Effector CD8-positive, alpha-beta T cell (primary cell): ENCODE measurements around the gene MGMT.

Experiments used
- DNase-seq: peaks from one replicate; lab custom pipeline; 2025; lab: John Stamatoyannopoulos, UW

Gene MGMT

GRCh38 chr10:129774736-129775401 lies 307.8 kb downstream of the MGMT start:
- no peak for DNase-seq

- no peak for DNase-seq
These were observed 308.6 kb downstream of the MGMT start for GRCh38 chr10:129775681-129776080.

DNA sequence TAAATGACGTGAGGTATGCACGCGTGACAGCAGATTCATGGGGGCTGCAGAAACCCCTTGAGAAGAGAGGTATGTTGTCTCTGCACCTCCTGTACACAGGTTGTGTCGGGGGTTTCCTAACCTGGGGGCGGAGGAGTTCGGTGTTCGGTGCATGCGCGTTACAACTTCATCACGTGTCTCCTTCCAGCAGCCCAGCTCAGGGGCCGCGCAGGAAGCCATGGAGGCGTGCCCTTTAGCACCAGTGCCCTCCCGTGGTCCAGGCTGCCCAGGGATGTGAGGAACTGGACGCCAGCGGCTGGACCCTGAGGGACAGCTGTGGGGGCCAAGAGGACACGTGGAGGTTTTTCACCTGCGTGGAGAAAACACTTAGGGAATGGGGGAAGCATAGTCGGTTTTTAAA lies 310.6 kb downstream of the MGMT start:
- no peak for DNase-seq

DNA sequence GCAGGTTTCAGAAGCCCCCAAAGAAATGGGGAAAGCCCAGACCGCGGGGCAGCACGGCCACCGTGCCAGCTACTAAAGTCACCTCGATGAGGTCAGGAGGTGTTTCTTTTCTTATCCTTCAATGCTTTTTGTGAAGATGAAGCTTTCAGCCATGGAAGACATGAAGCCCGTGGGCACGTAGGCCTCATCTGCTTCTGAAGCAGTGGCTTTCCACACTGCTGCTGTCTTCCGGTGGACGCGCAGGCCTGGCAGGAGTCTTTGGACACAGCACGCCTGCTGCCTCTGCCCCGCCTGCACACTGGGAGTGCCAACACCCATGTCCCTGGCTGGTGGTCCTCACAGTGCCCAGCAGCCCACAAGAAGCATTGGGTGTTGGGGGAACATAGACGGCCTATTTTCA lies 311.5 kb downstream of the MGMT start:
- DNase-seq: no peak

DNA sequence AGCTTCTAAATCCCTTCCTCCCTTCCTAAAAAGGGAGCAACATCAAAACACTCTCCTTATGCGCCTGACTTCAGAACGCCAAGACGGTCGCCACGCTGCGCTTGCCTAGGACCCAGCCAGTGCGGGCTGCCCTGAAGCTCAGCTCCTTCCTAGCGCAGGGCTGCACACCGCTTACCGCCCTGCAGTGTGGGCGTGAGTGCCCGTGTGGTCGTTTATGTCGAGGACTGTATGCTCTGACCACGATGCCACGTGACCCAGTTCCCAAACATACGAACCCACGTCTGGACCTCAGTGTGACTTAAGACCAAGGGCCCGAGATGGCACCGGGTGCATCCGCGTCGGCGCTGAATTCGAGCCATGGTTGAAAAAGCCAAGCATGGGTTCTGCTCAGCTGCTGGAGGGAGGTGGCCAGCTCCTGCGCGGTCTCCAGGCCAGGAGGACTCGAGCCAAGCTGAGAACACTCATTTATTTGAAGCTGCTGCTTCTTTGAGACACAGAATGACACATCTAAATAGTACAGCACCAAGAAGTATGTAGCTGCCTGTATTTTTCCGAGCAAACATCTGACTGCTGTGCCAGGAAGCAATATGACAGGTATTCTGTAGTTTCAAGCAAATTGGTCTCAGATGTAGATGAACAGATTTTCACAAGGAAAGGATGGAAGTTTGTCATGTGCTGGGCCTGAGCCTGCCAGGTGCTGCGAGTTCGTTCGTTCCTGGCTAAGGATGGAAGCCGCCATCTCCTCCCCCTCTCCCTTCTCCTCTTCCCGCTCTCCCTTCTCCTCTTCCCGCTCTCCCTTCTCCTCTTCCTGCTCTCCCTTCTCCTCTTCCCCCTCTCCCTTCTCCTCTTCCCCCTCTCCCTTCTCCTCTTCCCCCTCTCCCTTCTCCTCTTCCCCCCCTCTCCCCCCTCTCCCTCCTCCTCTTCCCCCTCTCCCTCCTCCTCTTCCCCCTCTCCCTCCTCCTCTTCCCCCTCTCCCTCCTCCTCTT lies 312.4 kb downstream of the MGMT start:
- DNase-seq: no peak

DNA sequence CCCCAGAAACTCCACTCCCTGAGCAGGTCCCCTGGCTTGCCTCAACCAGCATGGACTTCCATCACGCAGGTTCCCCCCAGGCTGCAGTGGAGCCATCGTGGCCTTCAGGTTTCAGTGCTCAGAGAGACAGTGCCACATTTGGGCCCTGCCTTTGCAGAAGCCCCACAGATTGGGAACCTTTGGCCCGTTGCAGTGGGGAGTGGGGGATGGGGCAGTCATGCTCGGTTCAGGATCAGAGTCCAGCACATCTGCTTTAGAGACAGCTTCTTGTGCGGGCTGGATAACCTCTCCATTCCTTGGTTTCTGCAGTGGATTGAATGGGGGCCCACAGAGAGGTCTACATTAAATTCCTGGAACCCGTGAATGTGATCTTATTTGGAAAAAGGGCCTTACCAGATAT lies 313.2 kb downstream of the MGMT start:
- no peak for DNase-seq

GRCh38 chr10:129780901-129781795 lies 314.1 kb downstream of the MGMT start:
- no peak for DNase-seq

DNA sequence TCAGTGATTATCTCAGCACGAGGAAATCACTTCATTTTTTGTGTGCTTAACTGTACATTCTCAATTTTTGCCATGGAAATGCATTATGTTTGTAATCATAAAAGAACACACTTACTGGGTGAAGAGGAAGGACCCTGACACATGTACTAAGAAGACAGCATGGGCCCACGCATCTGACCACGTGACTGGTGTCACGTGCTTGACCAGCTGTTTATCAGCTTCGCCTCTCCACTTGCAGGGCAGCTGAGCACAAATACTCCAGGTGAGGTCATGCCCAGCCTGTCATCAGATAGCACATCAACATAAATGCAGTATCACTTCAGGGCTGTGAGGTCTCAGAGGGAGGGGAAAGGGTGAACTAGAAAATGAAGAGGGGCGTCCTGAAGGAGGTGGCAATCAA lies 317.2 kb downstream of the MGMT start:
- DNase-seq: no peak

DNA sequence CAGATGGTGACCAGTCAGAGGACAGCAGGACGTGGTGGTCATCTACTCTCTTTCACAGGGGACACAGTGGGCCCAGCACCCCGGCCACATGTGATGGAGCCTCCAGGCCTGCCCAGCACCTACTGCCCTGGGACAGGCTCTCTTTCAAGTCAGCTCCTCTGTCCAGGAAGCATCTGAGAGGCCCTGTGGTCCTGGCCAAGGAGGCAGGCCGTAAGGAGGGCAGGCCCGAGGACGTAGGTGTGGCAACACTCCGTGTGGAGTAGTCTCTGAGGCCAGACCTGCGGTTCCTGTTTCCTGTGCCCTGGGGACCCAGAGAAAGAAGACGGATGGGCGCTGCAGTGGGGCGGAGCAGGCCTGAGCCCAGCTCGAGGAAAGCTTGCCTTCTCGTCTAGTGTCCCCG lies 317.9 kb downstream of the MGMT start:
- DNase-seq: no peak

- no peak for DNase-seq
These were observed 318.5 kb downstream of the MGMT start for GRCh38 chr10:129785536-129785981.

DNA sequence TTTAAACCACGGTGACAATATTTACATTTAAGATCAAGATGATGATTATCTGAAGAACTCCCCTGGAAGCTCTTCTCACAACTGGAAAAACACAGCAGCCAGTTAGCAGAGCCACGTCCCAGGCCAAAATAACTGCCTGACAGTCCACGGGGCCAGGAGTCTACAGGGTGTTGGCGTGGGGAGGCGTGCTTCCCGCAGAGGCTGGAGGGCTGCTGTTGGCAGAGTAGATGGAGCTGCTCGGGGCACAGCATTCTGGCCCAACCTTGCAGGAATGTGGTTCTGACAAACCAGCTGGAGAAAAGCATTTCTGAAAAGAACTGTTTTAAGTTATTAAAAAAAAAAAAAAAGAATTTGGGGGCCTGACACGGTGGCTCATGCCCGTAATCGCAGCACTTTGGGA lies 319.2 kb downstream of the MGMT start:
- DNase-seq: no peak

DNA sequence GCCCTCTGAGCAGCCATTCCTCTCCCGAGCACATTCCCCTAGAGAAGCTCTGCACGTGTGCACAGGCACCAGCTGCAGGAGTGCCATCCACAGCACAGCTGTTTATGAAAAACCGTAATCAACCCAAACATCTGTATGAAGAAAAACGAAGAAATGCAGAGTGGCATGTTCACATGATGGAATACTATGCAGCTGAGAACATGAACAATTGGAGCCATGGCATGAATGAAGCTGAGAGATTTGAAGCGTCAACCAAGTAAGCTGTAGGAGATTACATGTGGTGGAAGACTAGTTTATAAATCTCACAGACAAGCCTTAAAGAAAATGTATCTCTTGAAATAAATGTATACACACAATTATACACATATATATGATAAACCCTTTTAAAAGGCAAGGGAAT lies 320.5 kb downstream of the MGMT start:
- no peak for DNase-seq

- DNase-seq: no peak
These were observed 321.2 kb downstream of the MGMT start for GRCh38 chr10:129788215-129788614.

- DNase-seq: no peak
These were observed 323.8 kb downstream of the MGMT start for GRCh38 chr10:129790715-129791446.

GRCh38 chr10:129792141-129792540 lies 325.1 kb downstream of the MGMT start:
- DNase-seq: no peak

- DNase-seq: no peak
These were observed 325.8 kb downstream of the MGMT start for GRCh38 chr10:129792864-129793263.

DNA sequence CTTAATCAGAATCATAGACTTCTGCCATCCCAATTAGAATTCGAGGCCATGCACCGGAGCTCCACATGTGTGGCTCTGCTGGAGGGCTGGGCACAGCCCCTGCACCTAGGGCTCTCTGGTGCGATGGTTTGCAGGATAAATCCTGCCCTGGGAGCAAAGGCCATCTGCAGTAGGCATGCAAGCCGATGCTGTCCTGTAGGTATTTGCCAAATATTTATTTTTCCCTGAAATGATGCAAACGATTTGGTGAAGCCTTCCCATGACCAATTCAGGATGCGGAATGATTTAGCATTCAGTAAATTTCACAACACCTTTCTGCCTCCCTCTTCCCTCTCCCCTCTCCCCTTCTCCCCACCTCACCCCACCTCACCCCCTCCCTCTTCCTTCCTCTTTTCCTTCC lies 326.4 kb downstream of the MGMT start:
- no peak for DNase-seq

DNA sequence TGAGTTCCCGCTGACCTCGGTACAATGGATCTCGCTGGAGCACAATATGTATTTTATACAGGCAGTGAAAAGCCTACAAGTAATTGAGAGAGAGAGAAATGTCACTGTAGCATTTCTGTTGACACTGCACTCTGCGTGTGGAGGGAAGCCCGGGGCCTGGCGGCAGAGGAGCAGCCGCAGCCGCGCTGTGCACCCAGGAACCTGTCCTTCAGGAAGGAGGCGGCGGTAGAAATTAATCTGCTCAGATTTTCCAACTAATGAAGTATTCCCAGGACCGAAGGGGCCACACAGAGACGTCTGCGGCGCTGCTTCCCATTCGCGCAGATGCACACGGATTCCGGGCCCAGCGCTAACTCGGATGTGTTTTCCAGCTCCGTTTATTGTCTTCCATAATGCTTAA lies 327.0 kb downstream of the MGMT start:
- DNase-seq: no peak

- no peak for DNase-seq
These were observed 329.8 kb downstream of the MGMT start for GRCh38 chr10:129796710-129797420.

DNA sequence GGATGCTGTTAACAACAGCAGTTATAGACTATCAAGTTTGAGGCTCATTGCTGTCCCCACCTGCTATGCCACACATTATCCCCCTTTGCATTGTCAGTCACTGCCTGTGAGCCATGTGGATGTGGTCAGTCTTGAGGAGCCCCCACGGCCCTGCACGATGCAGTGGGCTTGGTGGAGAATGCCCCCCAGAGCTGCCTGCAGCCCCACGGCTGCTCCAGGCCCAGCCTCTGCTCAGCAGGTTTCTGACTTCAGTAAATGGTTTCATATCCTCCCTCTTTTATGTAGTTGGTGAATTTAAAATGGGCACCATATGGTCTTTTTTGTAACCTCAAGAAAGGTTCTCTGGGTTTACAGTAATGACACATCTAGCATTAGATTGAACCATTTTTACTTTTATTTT lies 332.9 kb downstream of the MGMT start:
- DNase-seq: no peak
